Stomach (tissue), 4 donors: Measurements from ENCODE around the gene PEPD.

Source experiments
- EP300 ChIP-seq: sonication (generic); formaldehyde crosslinking; IDR thresholded peaks from one replicate; pipeline ENCODE4 v1.6.1; 2017; ENCODE audit warnings: antibody characterized with exemption
- POLR2A ChIP-seq, 4 donors: fragments of 450-650 bp; IDR thresholded peaks; one replicate each; pipeline ENCODE4 v1.6.1; 2016; ENCODE audit warnings: antibody characterized with exemption in 4 of 4, control low read depth in 2 of 4, mild to moderate bottlenecking in 1 of 4, moderate library complexity in 1 of 4
- POLR2AphosphoS5 ChIP-seq, 3 donors: sonication (generic); formaldehyde crosslinking; IDR thresholded peaks; one replicate each; pipeline ENCODE4 v1.6.1; 2016; ENCODE audit warnings: antibody characterized with exemption in 3 of 3
- TF ChIP-seq, protein P1 (sequence below), 7 experiments: fragments of 450-650 bp in 4 of 7; fragments of 200-600 bp in 3 of 7; sonication (generic) in 3 of 7; IDR thresholded peaks; one replicate each; pipeline ENCODE4 v1.5.1; 2016 to 2019; ENCODE audit warnings: antibody characterized with exemption in 7 of 7, control low read depth in 2 of 7, mild to moderate bottlenecking in 1 of 7

GRCh38 chr19:33375837-33376159 lies 145.8 kb downstream of the PEPD start:
- TF ChIP-seq POLR2A (IDR thresholded peaks at IDR 0.05) = no peak
- TF ChIP-seq, protein P1, sequence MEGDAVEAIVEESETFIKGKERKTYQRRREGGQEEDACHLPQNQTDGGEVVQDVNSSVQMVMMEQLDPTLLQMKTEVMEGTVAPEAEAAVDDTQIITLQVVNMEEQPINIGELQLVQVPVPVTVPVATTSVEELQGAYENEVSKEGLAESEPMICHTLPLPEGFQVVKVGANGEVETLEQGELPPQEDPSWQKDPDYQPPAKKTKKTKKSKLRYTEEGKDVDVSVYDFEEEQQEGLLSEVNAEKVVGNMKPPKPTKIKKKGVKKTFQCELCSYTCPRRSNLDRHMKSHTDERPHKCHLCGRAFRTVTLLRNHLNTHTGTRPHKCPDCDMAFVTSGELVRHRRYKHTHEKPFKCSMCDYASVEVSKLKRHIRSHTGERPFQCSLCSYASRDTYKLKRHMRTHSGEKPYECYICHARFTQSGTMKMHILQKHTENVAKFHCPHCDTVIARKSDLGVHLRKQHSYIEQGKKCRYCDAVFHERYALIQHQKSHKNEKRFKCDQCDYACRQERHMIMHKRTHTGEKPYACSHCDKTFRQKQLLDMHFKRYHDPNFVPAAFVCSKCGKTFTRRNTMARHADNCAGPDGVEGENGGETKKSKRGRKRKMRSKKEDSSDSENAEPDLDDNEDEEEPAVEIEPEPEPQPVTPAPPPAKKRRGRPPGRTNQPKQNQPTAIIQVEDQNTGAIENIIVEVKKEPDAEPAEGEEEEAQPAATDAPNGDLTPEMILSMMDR (IDR thresholded peaks at IDR 0.05) = no peak
- no peak for TF ChIP-seq POLR2AphosphoS5 (IDR thresholded peaks at IDR 0.05)
- TF ChIP-seq EP300 = no peak
